Measurements from ENCODE around the gene HERPUD1.

- TF ChIP-seq POLR2AphosphoS5 (IDR thresholded peaks at IDR 0.05; ENCODE audit: borderline replicate concordance, low read depth, low read length) (no peak), EZH2 (IDR thresholded peaks at IDR 0.05) (no peak)
These were observed 36.1 kb upstream of the HERPUD1 start for GRCh38 chr16:56895813-56896212.

All from SK-N-MC (cell line).